Endometrial microvascular endothelial cells (primary cell): Measurements from ENCODE around the gene IFI27L1. TPM values are rescaled to one million over a fixed set of nuclear protein-coding genes. Genes with fewer than 3 reads are reported as not detected.

Source experiments
- in situ Hi-C: cut with HindIII; loops from 2 replicates; pipeline ENCODE4 v1.10.0; 2017; ENCODE audit warnings: low sequenced_read_pairs, low pct_unique_long_range_greater_than_20kb; ENCODE audit errors: inconsistent ontology term
- total RNA-seq: library from RNA; depleted of rRNA; stranded (reverse); fragments of >200 nt; gene quantifications from one replicate; pipeline ENCODE4 v1.2.3, GENCODE V29; 2015; ENCODE audit errors: inconsistent ontology term

Gene IFI27L1
- total RNA-seq, 1 donor from 2014 or later = 23.3 TPM

DNA sequence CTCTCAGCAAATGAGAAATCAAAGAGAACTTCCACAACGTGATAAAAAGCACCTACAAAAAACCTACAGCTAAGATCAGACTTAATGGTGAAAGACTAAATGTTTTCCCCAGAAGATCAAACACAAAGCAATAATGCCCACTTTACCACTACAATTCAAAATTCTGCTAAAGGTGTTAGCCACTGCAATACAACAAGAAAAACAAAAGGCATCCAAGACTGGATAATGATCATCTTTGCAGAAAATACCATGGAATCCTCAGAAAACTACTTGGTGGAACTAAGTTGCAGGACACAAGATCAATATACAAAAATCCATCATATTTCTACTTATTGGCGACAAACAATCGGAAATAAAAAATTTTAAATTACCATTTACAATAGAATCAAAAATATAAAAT, 6.6 kb upstream of the IFI27L1 start:
- in situ Hi-C loops = no loop called here

GRCh38 chr14:94075008-94075407, 6.1 kb upstream of the IFI27L1 start:
- in situ Hi-C loops = no loop called here

GRCh38 chr14:94077111-94077821, 3.8 kb upstream of the IFI27L1 start:
- in situ Hi-C loops = no loop called here

- in situ Hi-C loops = no loop called here
Measured at GRCh38 chr14:94077823-94078222, 3.3 kb upstream of the IFI27L1 start.

GRCh38 chr14:94079891-94080620, 1.1 kb upstream of the IFI27L1 start:
- in situ Hi-C loops = no loop called here

- in situ Hi-C loops = no loop called here
Measured at GRCh38 chr14:94081386-94081820, 293 bp downstream of the IFI27L1 start.

DNA sequence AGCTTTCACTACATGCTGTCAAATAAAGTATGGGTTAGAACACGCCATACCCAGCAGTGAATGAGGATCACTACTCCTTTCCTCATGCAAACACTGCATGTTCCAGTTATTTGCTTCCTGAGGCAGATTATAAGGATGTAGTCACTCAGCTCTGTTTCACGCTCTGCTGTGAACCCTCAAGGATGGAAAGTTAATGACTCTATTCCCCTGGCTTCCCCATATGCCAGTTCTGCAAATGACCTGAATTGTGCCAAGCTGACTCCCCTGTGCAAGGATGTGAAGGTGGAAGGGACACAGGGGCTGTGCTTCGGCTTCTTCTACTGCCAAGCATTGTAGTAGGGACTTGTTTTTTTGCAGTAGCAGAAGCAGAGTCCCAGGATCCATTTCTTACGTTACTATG, 6.8 kb downstream of the IFI27L1 start:
- in situ Hi-C loops = no loop called here

- in situ Hi-C loops = no loop called here
Measured at GRCh38 chr14:94088516-94088915, 7.4 kb downstream of the IFI27L1 start.

- in situ Hi-C loops = no loop called here
Measured at GRCh38 chr14:94089479-94089878, 8.4 kb downstream of the IFI27L1 start.

- in situ Hi-C loops = no loop called here
Measured at GRCh38 chr14:94093418-94093817, 12.3 kb downstream of the IFI27L1 start.

- in situ Hi-C loops = no loop called here
Measured at GRCh38 chr14:94097091-94097490, 16.0 kb downstream of the IFI27L1 start.

- in situ Hi-C loops = no loop called here
Measured at GRCh38 chr14:94098326-94098992, 17.3 kb downstream of the IFI27L1 start.

DNA sequence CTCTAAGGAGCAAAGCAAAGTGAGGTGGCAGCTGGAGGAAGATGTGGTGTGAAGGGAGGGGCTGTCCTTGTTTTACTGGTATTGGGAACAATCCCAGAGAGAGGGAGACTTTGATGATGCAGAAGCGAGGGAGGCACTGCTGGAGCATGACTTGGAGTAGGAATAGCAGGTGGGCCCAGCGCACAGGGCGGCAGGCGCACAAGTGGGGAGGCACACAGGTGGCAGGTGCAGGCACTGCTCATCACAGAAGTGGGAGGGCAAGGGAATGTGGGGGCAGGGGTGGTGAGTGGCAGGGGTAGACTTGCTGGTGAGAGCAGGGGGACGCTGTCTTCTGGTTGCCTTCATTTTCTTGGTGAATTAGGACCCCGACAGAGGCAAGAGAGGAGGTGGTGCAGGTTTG, 17.9 kb downstream of the IFI27L1 start:
- in situ Hi-C loops = no loop called here

DNA sequence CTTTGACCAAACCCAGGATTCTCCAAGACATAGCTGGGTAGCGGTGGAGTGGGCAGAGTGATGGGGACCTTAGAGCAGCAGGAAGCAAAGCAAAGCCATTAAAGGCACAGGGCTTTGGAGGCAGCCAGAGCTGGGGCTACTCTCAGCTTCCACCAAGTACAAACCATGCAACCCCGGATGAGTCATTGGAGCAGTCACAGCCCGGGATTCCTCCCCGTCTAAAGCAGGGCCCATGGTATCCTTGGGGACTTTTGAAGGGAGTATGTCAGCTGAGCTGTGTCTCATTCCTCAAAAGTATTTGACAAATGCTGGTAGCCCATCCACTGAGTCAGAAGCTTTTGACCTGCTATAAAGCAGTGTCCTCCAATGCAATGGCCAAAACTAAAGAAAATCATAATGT, 19.7 kb downstream of the IFI27L1 start:
- in situ Hi-C loops = no loop called here

DNA sequence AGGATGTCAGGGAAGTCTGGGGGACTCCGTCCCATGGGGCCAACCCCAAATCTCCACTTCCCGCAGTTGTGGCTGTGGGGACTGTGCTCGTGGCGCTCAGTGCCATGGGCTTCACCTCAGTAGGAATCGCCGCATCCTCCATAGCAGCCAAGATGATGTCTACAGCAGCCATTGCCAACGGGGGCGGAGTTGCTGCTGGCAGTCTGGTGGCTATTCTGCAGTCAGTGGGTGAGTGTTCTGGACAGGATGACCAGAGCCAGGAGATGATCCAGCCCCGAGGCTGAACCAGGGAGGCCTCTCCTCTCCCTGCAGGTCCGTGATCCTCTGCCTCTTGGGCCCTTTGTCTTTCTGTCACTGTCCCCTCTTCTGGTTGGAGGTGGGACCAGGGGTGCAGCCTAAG, 20.6 kb downstream of the IFI27L1 start:
- in situ Hi-C loops = no loop called here

- in situ Hi-C loops = no loop called here
Measured at GRCh38 chr14:94102768-94103482, 21.8 kb downstream of the IFI27L1 start.

DNA sequence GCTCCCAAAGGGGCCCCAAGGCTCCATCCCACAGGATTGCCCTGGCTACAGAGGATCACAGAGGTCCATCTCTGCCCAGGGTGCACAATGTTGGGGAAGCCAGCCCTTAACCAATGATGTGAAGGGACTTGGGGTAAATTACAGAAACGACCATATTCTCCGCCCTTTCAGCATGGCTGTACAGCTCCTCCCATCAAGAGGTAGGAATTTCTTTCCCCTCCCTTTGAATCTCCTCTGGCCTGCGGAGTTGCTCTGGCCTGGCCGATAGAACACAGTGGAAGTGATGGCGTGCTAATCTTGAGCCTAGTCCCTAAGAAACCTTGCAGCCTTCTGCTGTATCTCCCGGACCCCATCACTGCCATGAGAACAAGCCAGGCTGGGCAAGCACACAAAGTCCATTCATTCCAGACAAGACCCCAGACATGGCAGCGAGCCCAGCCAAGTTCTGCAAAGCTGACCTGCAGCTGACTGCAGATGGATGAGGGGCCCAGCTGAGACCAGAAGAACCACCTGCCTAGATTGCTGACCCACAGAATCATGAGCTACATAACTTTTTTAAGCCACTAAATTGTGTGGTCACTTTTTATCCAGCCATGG, 22.5 kb downstream of the IFI27L1 start:
- in situ Hi-C loops = no loop called here

- in situ Hi-C loops = no loop called here
Measured at GRCh38 chr14:94104731-94105130, 23.6 kb downstream of the IFI27L1 start.

GRCh38 chr14:94109915-94110250, 28.8 kb downstream of the IFI27L1 start:
- in situ Hi-C loops = no loop called here
